Caco-2 (cell line): ENCODE data around the gene SNX32. TPM values are rescaled to one million over a fixed set of nuclear protein-coding genes. Genes with fewer than 3 reads are reported as not detected.

Experiments
- BruUV-seq: library from RNA; stranded (reverse); fragments of 400-500 nt; replicated peaks from 2 replicates; lab custom pipeline; 2021; lab: Mats Ljungman, UMichigan
- CTCF ChIA-PET: fragments of 300-600 bp; sonication (Branson Sonifier 250); formaldehyde crosslinking; loops from one replicate; lab custom pipeline; 2022; ENCODE audit warnings: antibody characterized with exemption; lab: Charles Lee
- POLR2A ChIA-PET: fragments of 300-600 bp; sonication (Branson Sonifier 250); formaldehyde crosslinking; loops from one replicate; lab custom pipeline; 2022; ENCODE audit warnings: antibody characterized with exemption; lab: Charles Lee
- DNase-seq, 2 experiments: peaks; one replicate each; pipeline versions ENCODE4 v3.0.0 to v3.0.0-alpha.2; 2020 to 2022
- H3K27me3 ChIP-seq: replicated peaks from 2 replicates; pipeline ENCODE4 v1.6.0; 2011; ENCODE audit warnings: low read length; ENCODE audit not compliant: control insufficient read depth, insufficient read depth
- H3K36me3 ChIP-seq: 2 replicates; pipeline ENCODE4 v1.5.1; 2011; ENCODE audit warnings: low read length; ENCODE audit not compliant: control insufficient read depth, insufficient read depth
- H3K4me1 ChIP-seq: fragments of 250-450 bp; sonication (Bioruptor Pico); 2 replicates; pipeline ENCODE4 v1.5.1; 2020; ENCODE audit warnings: mild to moderate bottlenecking
- H3K4me3 ChIP-seq: 2 replicates; pipeline ENCODE4 v1.5.1; 2011; ENCODE audit warnings: low read depth, mild to moderate bottlenecking, control low read depth, low read length
- H3K9me3 ChIP-seq: fragments of 250-450 bp; sonication (Bioruptor Pico); 2 replicates; pipeline ENCODE4 v1.5.1; 2020; ENCODE audit warnings: mild to moderate bottlenecking, moderate library complexity
- H3K27ac Mint-ChIP-seq: one replicate; pipeline ENCODE4 v1.8.0; 2022; ENCODE audit warnings: mixed read lengths; ENCODE audit not compliant: unreplicated experiment
- H3K27me3 Mint-ChIP-seq: one replicate; pipeline ENCODE4 v1.8.0; 2022; ENCODE audit warnings: mixed read lengths; ENCODE audit not compliant: insufficient read depth, unreplicated experiment
- H3K36me3 Mint-ChIP-seq: one replicate; pipeline ENCODE4 v1.8.0; 2022; ENCODE audit warnings: mild to moderate bottlenecking, mixed read lengths; ENCODE audit not compliant: insufficient read depth, unreplicated experiment
- H3K4me1 Mint-ChIP-seq: one replicate; pipeline ENCODE4 v1.8.0; 2022; ENCODE audit warnings: low read depth, mixed read lengths; ENCODE audit not compliant: unreplicated experiment
- H3K4me3 Mint-ChIP-seq: one replicate; pipeline ENCODE4 v1.8.0; 2022; ENCODE audit warnings: mild to moderate bottlenecking, moderate library complexity, mixed read lengths; ENCODE audit not compliant: unreplicated experiment
- H3K9me3 Mint-ChIP-seq: one replicate; pipeline ENCODE4 v1.8.0; 2022; ENCODE audit warnings: mixed read lengths; ENCODE audit not compliant: unreplicated experiment
- CTCF ChIP-seq, 2 experiments: fragments of 200-600 bp in 1 of 2; IDR thresholded peaks; 1 replicate in 1 of 2; 2 replicates in 1 of 2; pipeline versions ENCODE4 v1.5.1 to v1.8.0; 2011 to 2022; ENCODE audit warnings: antibody characterized with exemption in 1 of 2, control low read depth in 1 of 2, inconsistent platforms in 1 of 2, low read depth in 1 of 2, low read length in 1 of 2, mild to moderate bottlenecking in 1 of 2, moderate library complexity in 1 of 2; ENCODE audit not compliant: insufficient read depth in 1 of 2, severe bottlenecking in 1 of 2, unreplicated experiment in 1 of 2
- intact Hi-C: fragments of 100-400 bp; cut with micrococcal nuclease; formaldehyde crosslinking; loops from one replicate; pipeline ENCODE4 v1.10.0; 2022; ENCODE audit not compliant: unreplicated experiment
- total RNA-seq: library from RNA; stranded (reverse); gene quantifications from 2 replicates; pipeline ENCODE4 v1.2.3, GENCODE V29; 2022

Gene SNX32
- total RNA-seq, 1 experiment from 2014 or later: not detected

GRCh38 chr11:65863889-65864705, 30.3 kb downstream of the SNX32 start:
- ChIA-PET POLR2A (no interaction called here), CTCF (interaction anchor here (1.0 to 7.7 kb wide), 2 partner anchors 24 kb away, joined by 6 to 241 read pairs; partner anchors contain the start of genes CCDC85B and FIBP)
- peaks cover 8% of the 10 kb centered on the region for H3K4me1 Mint-ChIP-seq
- no peak for TF ChIP-seq CTCF (IDR thresholded peaks at IDR 0.05; ENCODE audit: insufficient read depth in 1 of 2, low read depth in 1 of 2, low read length in 1 of 2, severe bottlenecking in 1 of 2, unreplicated experiment in 1 of 2)
- H3K9me3 Mint-ChIP-seq: no peaks in the 10 kb centered on the region
- no peak overlapping the region for H3K4me3 ChIP-seq
- intact Hi-C loops: no loop called here
- peak in 1 of 2 experiments; percentile 31 for DNase-seq
- no peaks in the 10 kb centered on the region for H3K27me3 Mint-ChIP-seq
- peaks cover 55% of the 10 kb centered on the region for H3K36me3 Mint-ChIP-seq
- H3K4me1 ChIP-seq: peaks cover 8% of the 10 kb centered on the region
- BruUV-seq: no TSS peak
- no peaks in the 10 kb centered on the region for H3K27me3 ChIP-seq
- H3K4me3 Mint-ChIP-seq: no peak overlapping the region
- H3K27ac Mint-ChIP-seq: no peak overlapping the region
- H3K9me3 ChIP-seq: no peaks in the 10 kb centered on the region
- no peaks in the 10 kb centered on the region for H3K36me3 ChIP-seq

DNA sequence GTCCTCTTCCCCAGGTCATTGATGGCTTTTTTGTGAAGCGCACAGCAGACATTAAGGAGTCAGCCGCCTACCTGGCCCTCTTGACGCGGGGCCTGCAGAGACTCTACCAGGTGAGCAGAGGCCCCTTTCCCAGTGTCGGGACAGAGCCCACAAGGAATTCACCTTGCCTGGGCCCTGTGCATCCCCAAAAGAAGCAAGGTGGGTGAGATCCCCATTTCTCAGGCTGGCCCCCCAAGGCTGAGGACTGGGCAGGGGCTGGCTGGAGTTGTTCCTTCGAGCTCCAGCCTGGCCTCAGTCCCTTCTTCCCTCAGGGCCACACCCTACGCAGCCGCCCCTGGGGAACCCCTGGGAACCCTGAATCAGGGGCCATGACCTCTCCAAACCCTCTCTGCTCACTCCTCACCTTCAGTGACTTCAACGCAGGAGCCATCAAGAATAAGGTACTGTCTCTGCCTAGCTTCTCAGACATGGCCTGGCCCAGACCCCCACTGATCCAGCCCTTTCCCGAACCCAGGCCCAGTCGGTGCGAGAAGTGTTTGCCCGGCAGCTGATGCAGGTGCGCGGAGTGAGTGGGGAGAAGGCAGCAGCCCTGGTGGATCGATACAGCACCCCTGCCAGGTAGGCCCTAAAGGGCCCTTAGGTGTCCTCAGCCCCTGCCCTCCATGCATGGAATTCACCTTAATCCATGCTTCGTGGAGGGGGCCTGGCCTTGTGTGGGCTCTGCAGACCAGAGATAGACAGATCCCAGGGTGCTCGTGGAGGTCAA, 31.1 kb downstream of the SNX32 start:
- H3K9me3 Mint-ChIP-seq: no peaks in the 10 kb centered on the region
- no peak overlapping the region for H3K4me3 ChIP-seq
- H3K9me3 ChIP-seq: no peaks in the 10 kb centered on the region
- no peak for TF ChIP-seq CTCF (IDR thresholded peaks at IDR 0.05; ENCODE audit: insufficient read depth in 1 of 2, low read depth in 1 of 2, low read length in 1 of 2, severe bottlenecking in 1 of 2, unreplicated experiment in 1 of 2)
- H3K4me1 ChIP-seq: peaks cover 8% of the 10 kb centered on the region
- CTCF ChIA-PET: interaction anchor here (1.0 kb wide), 1 partner anchor 23 kb away, joined by 6 read pairs; the partner anchor contains the start of gene FIBP
- POLR2A ChIA-PET: interaction anchor here (0.7 kb wide), 1 partner anchor 65 kb away, joined by 3 read pairs; no protein-coding TSS in a partner anchor
- no peak overlapping the region for H3K27ac Mint-ChIP-seq
- no peaks in the 10 kb centered on the region for H3K36me3 ChIP-seq
- no TSS peak for BruUV-seq
- no peaks in the 10 kb centered on the region for H3K27me3 Mint-ChIP-seq
- intact Hi-C loops: no loop called here
- no peak overlapping the region for H3K4me3 Mint-ChIP-seq
- H3K4me1 Mint-ChIP-seq: peaks cover 4% of the 10 kb centered on the region
- H3K36me3 Mint-ChIP-seq: peaks cover 52% of the 10 kb centered on the region
- DNase-seq: no peak
- no peaks in the 10 kb centered on the region for H3K27me3 ChIP-seq

DNA sequence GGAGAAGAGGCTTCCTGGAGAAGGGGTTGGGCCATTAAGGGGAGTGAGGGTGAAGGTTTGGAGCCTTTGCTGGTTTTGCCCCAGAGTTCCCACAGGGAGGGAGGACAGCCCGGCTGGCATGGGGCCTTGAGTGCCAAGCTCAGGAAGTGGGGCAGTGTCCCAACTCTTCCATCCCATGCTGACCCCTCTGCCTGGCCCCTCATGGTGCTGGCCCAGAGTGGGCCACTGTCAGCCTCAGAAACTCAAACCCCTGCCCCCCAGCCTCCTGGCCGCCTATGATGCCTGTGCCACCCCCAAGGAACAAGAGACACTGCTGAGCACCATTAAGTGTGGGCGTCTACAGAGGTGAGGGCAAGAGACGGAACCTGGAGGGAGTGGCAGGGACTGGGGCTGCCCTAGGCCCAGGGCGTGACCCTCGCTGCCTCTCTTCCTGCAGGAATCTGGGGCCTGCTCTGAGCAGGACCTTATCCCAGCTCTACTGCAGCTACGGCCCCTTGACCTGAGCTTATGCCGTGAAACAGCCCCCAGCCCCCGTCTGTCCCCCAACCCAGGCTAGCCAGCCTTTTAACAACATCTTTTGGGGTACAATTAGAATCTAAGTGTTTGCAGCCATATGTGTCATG, 31.9 kb downstream of the SNX32 start:
- Mint-ChIP-seq H3K27me3 (no peaks in the 10 kb centered on the region), H3K9me3 (no peaks in the 10 kb centered on the region), H3K27ac (no peak overlapping the region), H3K4me1 (no peaks in the 10 kb centered on the region), H3K36me3 (peaks cover 52% of the 10 kb centered on the region), H3K4me3 (no peak overlapping the region)
- Histone ChIP-seq H3K4me1 (peaks cover 8% of the 10 kb centered on the region), H3K4me3 (no peak overlapping the region), H3K9me3 (no peaks in the 10 kb centered on the region), H3K36me3 (no peaks in the 10 kb centered on the region), H3K27me3 (no peaks in the 10 kb centered on the region)
- BruUV-seq: no TSS peak
- CTCF ChIA-PET: no interaction called here
- no peak for DNase-seq
- intact Hi-C loops: no loop called here
- POLR2A ChIA-PET: interaction anchor here (0.7 kb wide), 2 partner anchors 7 to 65 kb away, joined by 3 read pairs; no protein-coding TSS in a partner anchor
- no peak for TF ChIP-seq CTCF (IDR thresholded peaks at IDR 0.05; ENCODE audit: insufficient read depth in 1 of 2, low read depth in 1 of 2, low read length in 1 of 2, severe bottlenecking in 1 of 2, unreplicated experiment in 1 of 2)
